ENCODE measurements around the gene ATP2A1.

Gene ATP2A1

DNA sequence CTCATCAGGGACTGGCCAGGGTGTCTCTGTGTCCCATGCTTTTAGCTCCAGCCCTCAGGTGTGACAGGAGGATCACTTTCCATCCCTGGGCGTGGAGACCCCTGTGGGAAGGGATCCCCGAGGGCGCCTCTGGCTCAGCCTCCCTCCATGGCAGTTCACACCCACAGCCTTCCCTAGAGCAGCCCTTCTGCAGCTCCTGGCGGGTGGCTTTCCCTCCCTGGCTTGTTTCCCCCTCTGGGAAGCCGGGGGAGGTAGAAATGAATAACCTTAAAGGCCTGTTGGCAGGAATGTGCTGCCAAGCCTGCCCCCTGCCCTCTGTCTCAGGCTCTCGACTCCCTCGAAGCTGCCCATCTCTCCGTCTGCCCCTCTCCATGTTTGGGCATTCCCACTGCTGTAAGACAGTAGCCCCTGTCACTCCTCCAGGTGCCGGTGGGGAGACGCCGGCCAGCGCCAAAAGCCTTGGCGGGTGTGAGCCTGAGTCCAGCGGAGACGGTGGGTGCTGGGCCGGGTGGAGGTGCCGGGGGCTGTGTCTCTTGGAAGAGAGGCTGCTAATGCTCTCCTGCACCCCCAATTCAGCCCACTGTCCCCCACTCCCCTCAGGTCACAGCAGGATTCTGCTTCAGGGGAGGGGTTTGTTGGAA is 2.1 kb upstream of the ATP2A1 start:
- H3K4me3 ChIP-seq (ENCODE audit: low read depth, low read length, poor library complexity, severe bottlenecking): no peak overlapping the region
- no peak overlapping the region for H3K27ac ChIP-seq (ENCODE audit: low read depth, low read length, poor library complexity, severe bottlenecking)
- H3K4me1 ChIP-seq (ENCODE audit: insufficient read depth, low read length, severe bottlenecking): peaks cover 18% of the 10 kb centered on the region
- no peak overlapping the region for H2AFZ ChIP-seq (ENCODE audit: low read length)
- peaks cover 29% of the 10 kb centered on the region for H3K36me3 ChIP-seq (ENCODE audit: insufficient read depth, low read length)
- H3K4me2 ChIP-seq (ENCODE audit: low read length): no peak overlapping the region
- H3K9ac ChIP-seq (ENCODE audit: low read length): no peak overlapping the region
- H3K79me2 ChIP-seq (ENCODE audit: insufficient read depth, low read length): no peaks in the 10 kb centered on the region
- H3F3A ChIP-seq (ENCODE audit: insufficient read depth, low read length): no peaks in the 10 kb centered on the region
- no peaks in the 10 kb centered on the region for H3K27me3 ChIP-seq (ENCODE audit: insufficient read depth, low read length)
- TF ChIP-seq, protein P1, sequence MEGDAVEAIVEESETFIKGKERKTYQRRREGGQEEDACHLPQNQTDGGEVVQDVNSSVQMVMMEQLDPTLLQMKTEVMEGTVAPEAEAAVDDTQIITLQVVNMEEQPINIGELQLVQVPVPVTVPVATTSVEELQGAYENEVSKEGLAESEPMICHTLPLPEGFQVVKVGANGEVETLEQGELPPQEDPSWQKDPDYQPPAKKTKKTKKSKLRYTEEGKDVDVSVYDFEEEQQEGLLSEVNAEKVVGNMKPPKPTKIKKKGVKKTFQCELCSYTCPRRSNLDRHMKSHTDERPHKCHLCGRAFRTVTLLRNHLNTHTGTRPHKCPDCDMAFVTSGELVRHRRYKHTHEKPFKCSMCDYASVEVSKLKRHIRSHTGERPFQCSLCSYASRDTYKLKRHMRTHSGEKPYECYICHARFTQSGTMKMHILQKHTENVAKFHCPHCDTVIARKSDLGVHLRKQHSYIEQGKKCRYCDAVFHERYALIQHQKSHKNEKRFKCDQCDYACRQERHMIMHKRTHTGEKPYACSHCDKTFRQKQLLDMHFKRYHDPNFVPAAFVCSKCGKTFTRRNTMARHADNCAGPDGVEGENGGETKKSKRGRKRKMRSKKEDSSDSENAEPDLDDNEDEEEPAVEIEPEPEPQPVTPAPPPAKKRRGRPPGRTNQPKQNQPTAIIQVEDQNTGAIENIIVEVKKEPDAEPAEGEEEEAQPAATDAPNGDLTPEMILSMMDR (IDR thresholded peaks at IDR 0.05; ENCODE audit: low read length): no peak
- no peak for TF ChIP-seq EZH2 (IDR thresholded peaks at IDR 0.05; ENCODE audit: borderline replicate concordance, low read length)
- H3K9me3 ChIP-seq (ENCODE audit: low read length): no peaks in the 10 kb centered on the region
- no peaks in the 10 kb centered on the region for H4K20me1 ChIP-seq (ENCODE audit: insufficient read depth, low read length)
- no peaks in the 10 kb centered on the region for H3K9me2 ChIP-seq (ENCODE audit: low read depth, low read length)

DNA sequence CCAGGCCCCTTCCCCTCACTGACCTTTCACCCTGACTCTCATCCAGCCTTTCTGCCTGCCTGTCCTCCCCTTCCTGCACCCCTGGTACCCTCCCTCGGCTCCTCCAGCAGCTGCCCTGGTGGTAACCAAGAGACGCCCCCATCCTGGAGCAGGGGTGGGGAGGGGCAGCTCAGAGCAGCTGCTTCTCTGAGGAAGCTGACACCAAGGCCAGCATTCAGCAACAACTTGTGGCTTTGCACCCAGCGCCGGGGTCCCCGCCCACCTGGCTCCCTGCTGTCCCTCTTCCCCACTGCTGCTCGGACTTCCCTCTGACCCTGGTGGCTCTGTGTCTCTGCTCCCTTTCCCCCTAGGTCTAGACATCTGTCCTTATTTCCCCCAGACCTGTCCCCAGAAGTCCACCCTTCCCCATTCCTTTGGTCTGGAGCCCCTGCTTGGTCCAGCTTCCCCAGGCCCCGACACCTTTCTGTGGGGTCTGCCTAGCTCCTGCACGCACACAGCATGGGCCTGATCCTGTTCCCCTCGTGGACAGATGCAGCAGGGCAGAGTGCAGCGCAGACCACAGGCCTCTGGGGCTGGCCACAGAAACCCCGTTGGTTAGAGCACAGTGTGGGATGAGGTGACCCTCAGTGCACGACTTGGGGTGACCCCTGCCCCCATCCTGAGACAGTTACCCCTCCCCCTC is 1.2 kb upstream of the ATP2A1 start:
- Histone ChIP-seq H3K4me2 (ENCODE audit: low read length) (no peak overlapping the region), H2AFZ (ENCODE audit: low read length) (no peak overlapping the region), H3F3A (ENCODE audit: insufficient read depth, low read length) (no peaks in the 10 kb centered on the region), H3K4me1 (ENCODE audit: insufficient read depth, low read length, severe bottlenecking) (peaks cover 18% of the 10 kb centered on the region), H4K20me1 (ENCODE audit: insufficient read depth, low read length) (no peaks in the 10 kb centered on the region), H3K9ac (ENCODE audit: low read length) (no peak overlapping the region), H3K27me3 (ENCODE audit: insufficient read depth, low read length) (no peaks in the 10 kb centered on the region), H3K79me2 (ENCODE audit: insufficient read depth, low read length) (no peaks in the 10 kb centered on the region), H3K36me3 (ENCODE audit: insufficient read depth, low read length) (peaks cover 19% of the 10 kb centered on the region; the same call in 1 of the 2 replicates), H3K9me3 (ENCODE audit: low read length) (no peaks in the 10 kb centered on the region), H3K4me3 (ENCODE audit: low read depth, low read length, poor library complexity, severe bottlenecking) (no peak overlapping the region), H3K9me2 (ENCODE audit: low read depth, low read length) (no peaks in the 10 kb centered on the region), H3K27ac (ENCODE audit: low read depth, low read length, poor library complexity, severe bottlenecking) (no peak overlapping the region)
- TF ChIP-seq EZH2 (IDR thresholded peaks at IDR 0.05; ENCODE audit: borderline replicate concordance, low read length): no peak

DNA sequence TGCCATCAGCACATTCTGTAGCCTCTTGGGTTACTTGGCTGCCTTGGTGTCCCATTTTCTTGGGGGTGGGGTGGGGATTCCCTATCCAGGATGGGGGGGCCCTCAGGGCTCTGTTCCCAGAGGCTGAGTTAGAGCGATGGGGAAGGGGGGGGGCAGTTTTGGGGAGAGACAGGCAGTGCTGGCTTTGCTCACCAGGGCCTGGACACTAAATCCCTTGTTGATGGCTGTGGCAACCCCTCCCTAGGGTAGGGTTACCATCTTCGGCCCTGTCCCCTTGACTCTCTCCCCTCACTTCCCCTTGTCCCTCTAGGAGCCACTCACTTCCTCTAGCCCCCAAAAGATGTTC is 660 bp upstream of the ATP2A1 start:
- no peak overlapping the region for H3K4me2 ChIP-seq (ENCODE audit: low read length)
- peaks cover 15% of the 10 kb centered on the region; the same call in 1 of the 2 replicates for H3K36me3 ChIP-seq (ENCODE audit: insufficient read depth, low read length)
- no peak overlapping the region for H3K27ac ChIP-seq (ENCODE audit: low read depth, low read length, poor library complexity, severe bottlenecking)
- no peaks in the 10 kb centered on the region for H3K79me2 ChIP-seq (ENCODE audit: insufficient read depth, low read length)
- TF ChIP-seq, protein P1 (IDR thresholded peaks at IDR 0.05; ENCODE audit: low read length): no peak
- TF ChIP-seq EZH2 (IDR thresholded peaks at IDR 0.05; ENCODE audit: borderline replicate concordance, low read length): no peak
- H3K4me3 ChIP-seq (ENCODE audit: low read depth, low read length, poor library complexity, severe bottlenecking): no peak overlapping the region
- no peak overlapping the region for H3K9ac ChIP-seq (ENCODE audit: low read length)
- no peaks in the 10 kb centered on the region for H3K9me3 ChIP-seq (ENCODE audit: low read length)
- no peak overlapping the region for H2AFZ ChIP-seq (ENCODE audit: low read length)
- no peaks in the 10 kb centered on the region for H3K9me2 ChIP-seq (ENCODE audit: low read depth, low read length)
- H4K20me1 ChIP-seq (ENCODE audit: insufficient read depth, low read length): no peaks in the 10 kb centered on the region
- no peaks in the 10 kb centered on the region for H3F3A ChIP-seq (ENCODE audit: insufficient read depth, low read length)
- H3K4me1 ChIP-seq (ENCODE audit: insufficient read depth, low read length, severe bottlenecking): peaks cover 18% of the 10 kb centered on the region
- no peaks in the 10 kb centered on the region for H3K27me3 ChIP-seq (ENCODE audit: insufficient read depth, low read length)
